Fibroblast of skin of right biceps (primary cell): ENCODE data around the gene DYNC2H1.
"Not testable (repeated sequence)": the region's sequence is repeated elsewhere in the genome, so short reads cannot be mapped to it uniquely, and the experiment has no call there.

Experiments used
- DNase-seq: peaks from one replicate; pipeline ENCODE4 v3.0.0-alpha.2; 2013

DYNC2H1 gene

DNA sequence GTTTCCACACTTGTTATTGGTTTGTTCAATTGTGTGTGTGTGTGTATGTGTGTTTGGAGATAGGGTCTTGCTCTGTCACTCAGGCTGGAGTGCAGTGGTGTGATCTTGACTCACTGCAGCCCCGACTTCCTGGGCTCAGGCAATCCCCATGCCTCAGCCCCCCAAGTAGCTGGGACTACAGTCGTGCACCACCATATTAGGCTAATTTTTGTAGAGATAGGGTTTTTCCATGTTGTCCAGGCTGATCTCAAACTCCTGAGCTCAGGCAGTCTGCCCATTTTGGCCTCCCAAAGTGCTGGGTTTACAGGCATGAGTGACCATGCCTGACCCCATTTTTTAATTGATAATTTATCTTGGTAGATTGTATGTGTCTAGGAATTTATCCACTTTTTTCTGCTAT lies 263.7 kb downstream of the DYNC2H1 start:
- no peak for DNase-seq

DNA sequence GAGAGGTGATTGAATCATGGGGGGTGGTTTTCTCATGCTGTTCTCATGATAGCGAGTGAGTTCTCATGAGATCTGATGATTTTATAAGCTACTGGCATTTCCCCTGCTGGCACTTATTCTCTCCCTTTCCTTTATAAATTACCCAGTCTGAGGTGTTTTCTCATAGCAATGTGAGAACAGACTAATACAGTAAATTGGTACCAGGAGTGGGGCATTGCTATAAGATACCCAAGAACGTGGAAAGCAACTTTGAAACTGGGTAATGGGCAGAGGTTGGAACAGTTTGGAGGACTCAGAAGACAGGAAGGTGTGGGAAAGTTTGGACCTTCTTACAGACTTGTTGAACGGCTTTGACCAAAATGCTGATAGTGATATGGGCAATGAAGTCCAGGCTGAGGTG lies 265.0 kb downstream of the DYNC2H1 start:
- DNase-seq: not testable (repeated sequence)

DNA sequence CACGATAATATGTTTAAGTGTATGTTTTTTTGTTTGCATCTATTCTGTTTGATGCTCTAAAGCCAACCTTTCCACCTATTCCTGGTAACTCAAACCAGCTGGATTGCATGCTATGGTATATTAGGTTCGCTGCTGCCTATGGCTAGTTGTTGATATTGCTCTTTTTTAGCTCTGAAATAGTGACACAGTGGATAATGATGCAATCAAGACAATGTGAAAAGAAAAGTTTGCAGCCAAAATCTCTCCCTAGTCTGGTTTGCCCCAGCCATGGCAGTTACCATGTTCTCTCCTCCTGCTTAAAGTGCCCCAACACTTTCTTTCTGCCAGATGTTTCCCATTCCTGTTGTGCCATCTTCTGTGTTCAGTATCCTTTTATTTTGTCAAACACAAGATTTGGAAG lies 269.7 kb downstream of the DYNC2H1 start:
- DNase-seq: peak; percentile 26

- no peak for DNase-seq
Measured at GRCh38 chr11:103380031-103380430, 270.8 kb downstream of the DYNC2H1 start.

GRCh38 chr11:103384652-103385051 lies 275.4 kb downstream of the DYNC2H1 start:
- DNase-seq: no peak

DNA sequence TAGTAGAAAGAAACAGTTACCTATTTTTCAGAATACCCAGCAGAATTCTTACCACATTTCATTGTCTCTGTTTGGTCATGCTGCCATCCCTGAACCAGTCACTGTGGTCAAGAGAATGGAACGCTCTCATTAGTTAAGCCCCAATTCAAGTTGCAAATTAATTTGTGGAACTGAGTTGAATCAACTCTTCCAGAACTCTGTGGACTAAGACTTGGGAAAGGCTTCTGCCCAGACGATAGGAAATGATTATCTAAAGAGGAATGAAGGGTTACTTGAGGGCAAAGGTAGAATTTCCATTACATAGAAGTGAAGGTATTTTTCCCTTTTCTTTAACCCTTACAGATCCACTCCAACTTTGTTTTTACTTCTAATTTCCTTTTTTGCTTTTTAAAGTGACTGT lies 286.4 kb downstream of the DYNC2H1 start:
- DNase-seq: peak; percentile 79

GRCh38 chr11:103396237-103396636 lies 287.0 kb downstream of the DYNC2H1 start:
- no peak for DNase-seq

GRCh38 chr11:103397369-103397768 lies 288.1 kb downstream of the DYNC2H1 start:
- peak; percentile 8 for DNase-seq

GRCh38 chr11:103398829-103399228 lies 289.6 kb downstream of the DYNC2H1 start:
- DNase-seq: no peak

DNA sequence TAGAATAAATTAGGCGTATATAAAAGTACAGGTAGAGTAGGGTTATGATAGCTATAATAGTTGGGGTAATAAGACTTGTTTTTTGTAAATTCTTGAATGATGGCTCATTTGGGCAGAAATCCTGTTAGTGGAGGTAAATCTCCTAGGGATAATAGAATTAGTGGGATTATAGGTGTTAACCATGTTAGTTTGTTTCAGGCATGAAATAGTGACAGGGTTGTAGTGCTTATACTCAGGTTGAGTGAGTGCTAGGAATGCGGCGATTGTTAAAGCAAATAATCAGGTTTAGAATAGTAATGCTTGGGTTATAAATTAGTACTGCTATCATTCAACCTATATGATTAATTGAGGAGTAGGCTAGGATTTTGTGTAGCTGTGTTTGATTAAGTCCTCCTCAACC lies 297.1 kb downstream of the DYNC2H1 start:
- no peak for DNase-seq

GRCh38 chr11:103407641-103408040 lies 298.4 kb downstream of the DYNC2H1 start:
- DNase-seq: no peak

DNA sequence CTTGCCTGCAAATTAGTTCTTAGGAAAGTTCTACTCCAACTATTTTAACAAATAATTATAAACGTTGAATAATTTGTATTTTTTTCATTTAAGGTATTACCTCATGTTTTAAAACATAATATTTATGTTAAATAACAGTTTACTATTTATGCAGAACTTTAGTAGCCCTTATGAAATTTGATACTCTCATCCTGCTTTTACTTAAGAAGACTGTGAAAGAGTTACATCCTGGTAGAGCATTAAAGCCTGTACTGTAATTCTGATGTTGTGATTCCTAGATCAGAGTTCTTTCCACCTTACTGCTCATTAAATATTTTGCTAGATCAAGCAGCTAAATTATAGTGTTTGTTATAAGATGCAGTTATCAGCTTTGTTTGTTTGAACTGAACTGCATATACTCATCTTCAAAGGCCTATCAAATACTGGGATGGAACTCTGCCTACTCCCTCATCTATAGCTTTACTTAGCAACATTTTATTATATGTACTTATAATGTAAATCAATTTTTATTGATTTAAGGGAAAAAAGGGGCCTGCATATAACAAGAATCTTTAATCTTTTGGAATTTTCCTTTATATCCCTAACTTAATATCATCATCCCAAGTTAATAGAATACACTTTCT lies 304.2 kb downstream of the DYNC2H1 start:
- no peak for DNase-seq

GRCh38 chr11:103418014-103418413 lies 308.8 kb downstream of the DYNC2H1 start:
- no peak for DNase-seq

DNA sequence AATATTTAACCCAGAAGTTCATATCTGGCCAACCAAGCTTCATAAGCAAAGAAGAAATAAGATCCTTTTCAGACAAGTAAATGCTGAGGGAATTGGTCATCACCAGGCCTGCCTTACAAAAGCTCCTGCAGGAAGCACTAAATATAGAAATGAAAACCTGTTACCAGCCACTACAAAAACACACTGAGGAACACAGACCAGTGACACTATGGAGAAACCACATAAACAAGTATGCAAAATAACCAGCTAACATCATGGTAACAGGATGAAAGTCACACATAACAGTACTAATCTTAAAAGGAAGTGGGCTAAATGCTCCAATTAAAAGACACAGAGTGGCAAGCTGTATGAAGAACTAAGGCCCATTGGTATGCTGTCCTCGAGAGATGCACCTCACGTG lies 311.4 kb downstream of the DYNC2H1 start:
- DNase-seq: peak; percentile 53

GRCh38 chr11:103433386-103434072 lies 324.3 kb downstream of the DYNC2H1 start:
- DNase-seq: peak; percentile 83

GRCh38 chr11:103434073-103434411 lies 324.8 kb downstream of the DYNC2H1 start:
- DNase-seq: peak; percentile 3

DNA sequence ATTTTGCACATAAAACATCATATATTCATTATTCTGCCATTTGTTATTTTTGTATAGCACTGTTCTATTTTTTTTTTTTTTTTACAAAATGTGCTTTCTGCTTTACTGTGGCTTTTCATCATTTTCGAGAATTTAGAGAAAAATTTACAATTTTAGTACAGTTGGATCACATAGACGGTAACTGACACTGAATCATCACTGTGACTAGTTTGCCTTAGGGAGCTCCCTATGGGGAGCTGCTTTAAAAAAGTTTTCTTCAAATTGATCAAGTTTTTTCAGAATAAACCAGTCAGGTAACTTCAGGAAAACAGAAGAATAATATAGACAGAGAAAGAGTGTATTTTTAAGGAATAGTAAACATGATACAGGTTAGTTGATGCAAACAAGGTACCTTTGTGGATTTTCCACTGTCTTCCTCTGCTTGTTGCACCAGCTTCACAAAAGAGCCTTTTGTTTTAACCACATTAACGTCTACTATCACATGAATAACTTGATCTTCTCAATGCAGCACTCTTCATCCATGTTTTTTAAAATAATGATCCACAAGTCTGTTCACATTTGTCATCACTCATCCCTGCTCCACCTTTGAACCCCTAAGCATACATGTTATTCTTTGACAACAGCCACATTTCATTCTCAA lies 327.0 kb downstream of the DYNC2H1 start:
- no peak for DNase-seq

GRCh38 chr11:103441021-103441420 lies 331.8 kb downstream of the DYNC2H1 start:
- DNase-seq: no peak

GRCh38 chr11:103448966-103449365 lies 339.7 kb downstream of the DYNC2H1 start:
- DNase-seq: no peak

GRCh38 chr11:103450241-103450640 lies 341.0 kb downstream of the DYNC2H1 start:
- DNase-seq: peak; percentile 16

DNA sequence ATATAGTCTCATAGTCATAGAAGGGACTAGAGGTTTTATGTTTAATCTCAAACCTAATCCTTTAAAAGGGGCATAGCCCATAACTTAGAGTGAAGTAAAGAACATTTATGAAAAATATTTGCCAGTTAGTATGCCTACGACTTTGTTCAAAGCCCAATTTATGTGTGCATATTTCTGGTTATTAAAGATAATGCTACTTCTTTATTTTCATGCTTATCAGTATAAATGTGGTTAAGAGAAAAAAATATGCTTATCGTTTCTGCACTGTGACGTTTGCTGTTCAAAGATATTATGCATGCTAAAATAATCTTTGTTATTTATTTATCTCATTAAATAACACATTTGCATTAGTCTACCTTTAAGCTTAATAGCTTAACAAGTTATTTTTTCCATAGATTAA lies 343.9 kb downstream of the DYNC2H1 start:
- no peak for DNase-seq

- DNase-seq: no peak
Measured at GRCh38 chr11:103453915-103454709, 344.9 kb downstream of the DYNC2H1 start.

DNA sequence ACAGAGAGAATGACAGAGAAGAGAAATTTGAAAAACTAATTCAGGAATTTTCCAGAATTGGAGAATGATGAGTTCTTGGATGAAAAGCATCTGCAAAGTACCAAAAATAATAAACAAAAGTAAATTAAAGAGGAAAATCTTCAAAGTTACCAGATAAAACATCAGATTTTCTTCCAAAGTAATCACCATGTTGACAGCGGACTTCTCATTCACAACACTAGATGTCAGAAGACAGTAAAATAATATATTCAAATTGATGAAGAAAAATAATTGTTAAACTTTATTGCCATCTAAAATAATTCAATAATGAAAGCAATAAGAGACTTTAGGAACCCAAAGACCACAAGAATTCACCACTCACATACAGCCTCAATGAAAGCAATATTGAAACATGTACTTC lies 355.2 kb downstream of the DYNC2H1 start:
- DNase-seq: no peak
